ENCODE data around the gene MCHR2.

Gene MCHR2

GRCh38 chr6:99901596-99902384, 92.2 kb downstream of the MCHR2 start:
- DNase-seq (ENCODE audit: low spot score), result no peak

- DNase-seq (ENCODE audit: low spot score), result no peak
Observed at GRCh38 chr6:99894815-99895214, 99.2 kb downstream of the MCHR2 start.

- no peak for DNase-seq (ENCODE audit: low spot score)
Observed at GRCh38 chr6:99887066-99887465, 107.0 kb downstream of the MCHR2 start.

GRCh38 chr6:99885051-99885450, 109.0 kb downstream of the MCHR2 start:
- DNase-seq (ENCODE audit: low spot score), result no peak

GRCh38 chr6:99882128-99882702, 111.8 kb downstream of the MCHR2 start:
- no peak for DNase-seq (ENCODE audit: low spot score)

GRCh38 chr6:99879431-99879830, 114.6 kb downstream of the MCHR2 start:
- no peak for DNase-seq (ENCODE audit: low spot score)

GRCh38 chr6:99875068-99875467, 119.0 kb downstream of the MCHR2 start:
- DNase-seq (ENCODE audit: low spot score), result no peak

- DNase-seq (ENCODE audit: low spot score), result no peak
Observed at GRCh38 chr6:99873084-99873483, 120.9 kb downstream of the MCHR2 start.

- DNase-seq (ENCODE audit: low spot score), result no peak
Observed at GRCh38 chr6:99871641-99872040, 122.4 kb downstream of the MCHR2 start.

Data from hematopoietic multipotent progenitor cell treated with erythropoietin and hydrocortisone succinate and interleukin-3 and kit ligand, for 15 days (in vitro differentiated cells).